Colon (tissue), 2 donors: ENCODE measurements around the gene TMEM131L.

Experiments
- FAIRE-seq: peaks from 2 replicates; lab custom pipeline; 2012; peaks lifted over from hg19 to GRCh38; lab: Jason Lieb, UNC
- donor health status: control.
- donor health status: control.

TMEM131L gene

DNA sequence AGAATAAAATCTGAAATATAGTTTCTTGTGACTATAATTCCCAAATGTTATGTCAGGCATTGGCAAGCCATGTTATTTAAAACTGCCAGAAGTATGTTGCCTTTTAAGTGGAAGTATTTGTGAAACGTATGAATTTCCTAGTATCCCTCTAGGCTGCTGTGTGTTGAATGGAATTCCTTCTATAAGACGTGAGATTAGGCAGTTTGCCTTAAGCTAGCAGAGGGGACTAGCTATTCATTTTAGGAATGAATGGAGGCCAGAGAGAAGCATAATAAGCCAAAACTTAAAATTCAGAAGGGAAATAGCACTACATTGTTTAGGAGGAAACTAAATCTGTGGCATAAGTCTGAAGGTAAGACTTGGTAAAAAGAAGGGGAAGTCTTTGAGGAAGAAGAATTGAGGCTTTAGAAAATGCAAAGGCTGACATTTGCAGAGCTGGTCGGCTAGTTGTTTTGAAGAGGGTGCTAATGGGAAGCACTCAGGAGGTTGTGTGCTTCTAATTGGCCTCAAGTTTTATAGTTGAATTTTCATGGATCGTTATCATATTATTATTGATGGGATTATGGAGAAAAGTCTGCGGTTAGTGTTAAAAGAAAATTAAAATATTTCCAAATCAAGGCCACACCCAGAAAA lies 57.1 kb downstream of the TMEM131L start:
- FAIRE-seq, result no peak

DNA sequence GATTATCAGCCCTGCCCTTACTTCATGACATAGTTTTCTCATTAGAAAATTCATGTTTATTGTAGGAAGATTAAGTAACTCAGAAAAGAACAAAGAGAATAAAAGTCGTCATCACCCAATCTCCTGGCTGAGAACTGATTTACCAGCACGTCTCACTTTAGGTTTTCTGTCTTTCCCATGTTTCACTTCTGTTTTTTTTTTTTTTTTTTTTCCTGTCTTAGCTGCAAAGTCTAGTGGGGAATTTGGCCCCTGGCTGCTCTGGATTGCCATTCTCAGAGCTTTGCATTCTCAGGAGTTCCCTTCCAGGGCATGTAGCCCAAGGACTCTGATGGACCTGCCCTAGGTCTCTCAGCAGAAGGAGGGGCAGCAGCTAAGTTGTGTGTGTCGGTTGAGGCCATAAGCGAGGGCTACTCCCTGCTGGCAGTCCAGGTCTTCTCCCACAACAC lies 57.8 kb downstream of the TMEM131L start:
- no peak for FAIRE-seq

DNA sequence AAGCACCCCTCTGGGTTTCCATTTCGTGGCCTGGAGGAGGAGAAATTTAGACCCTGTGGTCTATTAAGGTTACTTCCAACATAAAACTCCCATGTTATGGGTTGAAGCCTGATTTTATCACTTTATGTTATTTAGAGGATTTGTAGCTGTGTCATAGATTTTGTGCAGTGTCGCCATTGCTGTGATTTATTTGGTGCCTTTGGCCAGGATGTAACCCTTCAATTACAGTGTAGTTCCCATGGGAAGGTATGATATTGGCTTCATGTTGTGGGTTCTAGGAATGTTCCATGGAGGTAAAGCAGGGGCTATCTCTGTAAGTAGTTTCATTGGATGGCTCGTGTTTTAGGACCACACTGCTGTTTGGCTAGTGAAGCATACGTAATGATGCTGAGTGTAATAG lies 58.5 kb downstream of the TMEM131L start:
- FAIRE-seq, result no peak

DNA sequence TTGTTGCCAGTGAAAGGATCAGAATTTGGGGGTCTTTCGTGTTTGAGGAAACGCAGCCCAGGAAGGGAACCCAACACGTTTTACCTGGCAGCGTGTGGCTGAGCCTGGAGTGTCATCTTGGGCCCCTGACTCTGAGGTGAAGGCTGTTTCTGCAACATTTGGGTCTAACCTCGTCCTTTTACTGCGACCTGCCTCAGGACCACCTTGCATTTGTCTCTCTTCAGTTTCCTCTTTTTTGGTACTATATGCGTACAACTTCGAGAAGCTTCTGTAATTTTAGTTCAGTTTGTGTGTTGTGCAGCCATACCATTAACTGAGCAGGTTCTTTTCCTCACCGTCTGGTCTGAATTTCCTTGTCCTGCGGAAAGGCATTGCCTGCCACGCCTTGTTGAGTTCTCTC lies 61.5 kb downstream of the TMEM131L start:
- FAIRE-seq, result no peak

DNA sequence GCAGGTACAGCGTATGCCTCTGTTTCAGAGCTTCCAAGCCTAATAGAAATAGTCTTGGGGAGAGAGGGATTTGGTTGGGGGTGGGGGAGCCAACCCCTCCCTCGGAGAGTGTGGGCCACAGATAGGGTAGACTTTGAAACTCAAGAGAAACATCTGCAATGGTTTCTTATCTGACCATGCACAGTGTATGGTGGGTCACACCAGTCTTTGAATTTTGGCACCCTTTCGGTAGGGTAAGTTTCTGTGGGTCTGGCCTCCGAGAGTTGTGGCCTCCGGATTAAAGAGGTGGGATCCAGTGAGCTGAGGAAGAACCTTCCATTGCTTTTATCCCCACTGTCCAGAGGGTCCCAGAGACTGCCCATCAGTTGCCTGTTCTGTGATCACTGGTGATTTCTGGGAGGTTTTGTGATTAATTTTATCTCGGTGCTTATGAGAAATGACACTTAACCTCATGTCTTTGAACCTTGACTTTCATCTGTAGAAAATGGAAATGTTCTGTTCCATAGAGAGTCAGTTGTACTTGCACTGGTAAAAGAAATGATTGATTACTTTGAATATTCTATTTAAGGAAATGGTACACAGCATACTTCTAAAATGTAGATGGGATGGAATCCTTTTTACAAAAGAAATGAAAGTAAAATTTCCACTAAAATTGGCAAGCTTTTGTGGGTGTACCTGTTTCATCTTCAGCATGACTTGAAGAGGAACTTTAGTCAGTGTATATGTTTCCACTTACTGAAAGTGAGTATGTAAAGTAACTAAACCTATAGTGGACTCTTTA lies 62.7 kb downstream of the TMEM131L start:
- no peak for FAIRE-seq

DNA sequence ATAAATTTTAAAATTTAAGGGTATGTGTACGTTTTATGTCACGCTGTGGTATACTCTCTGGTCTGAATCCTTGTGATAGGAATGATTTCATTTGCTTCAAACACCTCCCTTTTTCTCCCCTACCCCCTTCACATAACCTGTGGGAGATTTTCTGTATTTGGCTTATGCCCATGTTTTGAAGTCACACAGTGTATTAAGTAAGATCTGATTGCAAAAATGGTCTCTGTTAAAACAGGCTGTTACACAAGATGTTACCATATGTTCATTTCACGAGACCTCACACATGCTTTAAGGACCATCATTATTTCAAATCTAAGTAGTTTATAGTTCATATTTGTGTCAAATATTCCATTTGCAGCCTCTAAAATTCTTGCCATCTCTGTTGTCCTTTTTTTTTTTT lies 63.5 kb downstream of the TMEM131L start:
- no peak for FAIRE-seq

DNA sequence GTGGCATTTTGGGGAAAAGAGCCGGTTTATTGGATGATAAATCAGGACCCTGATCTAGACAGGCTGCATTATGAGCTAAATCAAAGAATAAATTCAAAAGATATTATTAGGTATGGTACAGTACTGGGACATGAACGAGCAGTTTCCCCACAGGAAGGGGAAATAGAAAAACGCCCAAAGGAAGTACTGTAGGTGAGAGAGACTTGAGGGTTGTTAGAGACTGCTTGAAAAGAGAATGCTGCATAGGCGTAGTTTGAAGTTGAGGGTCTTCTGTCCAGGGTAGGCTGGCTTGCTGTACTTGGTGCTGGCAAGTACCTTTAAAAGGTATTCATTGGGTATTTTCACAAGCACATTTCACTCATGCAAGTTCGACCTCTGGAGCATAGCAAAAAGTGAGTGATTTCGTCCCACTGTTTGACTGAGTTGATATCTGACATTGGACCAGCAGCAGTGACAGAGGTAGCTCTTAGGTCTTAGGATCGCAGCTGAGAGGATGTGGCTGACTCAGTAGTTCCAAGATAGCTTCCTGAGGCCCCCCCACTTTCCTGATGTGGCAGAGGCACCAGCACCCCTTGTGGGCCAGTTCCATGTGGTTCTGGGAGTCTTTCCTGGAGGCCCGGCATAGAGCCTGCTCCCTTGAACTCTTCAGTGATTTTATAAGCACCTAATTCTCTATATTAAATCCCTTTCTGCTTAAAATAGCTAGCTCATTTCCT lies 64.3 kb downstream of the TMEM131L start:
- FAIRE-seq, result no peak

DNA sequence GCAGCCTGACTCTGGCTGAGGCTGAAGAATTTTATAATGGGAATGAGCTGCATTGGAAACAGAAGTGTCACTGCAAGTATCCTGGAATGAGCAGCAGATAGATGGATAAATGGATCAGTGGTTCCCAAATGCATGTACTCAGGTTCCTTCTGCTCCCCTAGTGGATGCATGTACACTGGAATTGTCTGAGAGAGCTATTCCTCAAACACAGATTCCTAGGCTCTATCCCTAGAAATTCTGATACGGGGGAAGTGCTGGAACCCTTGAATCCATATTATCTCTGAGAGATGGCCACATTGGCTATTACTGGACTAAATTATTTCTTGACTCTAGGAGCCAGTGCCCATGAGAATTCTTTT lies 64.8 kb downstream of the TMEM131L start:
- no peak for FAIRE-seq

DNA sequence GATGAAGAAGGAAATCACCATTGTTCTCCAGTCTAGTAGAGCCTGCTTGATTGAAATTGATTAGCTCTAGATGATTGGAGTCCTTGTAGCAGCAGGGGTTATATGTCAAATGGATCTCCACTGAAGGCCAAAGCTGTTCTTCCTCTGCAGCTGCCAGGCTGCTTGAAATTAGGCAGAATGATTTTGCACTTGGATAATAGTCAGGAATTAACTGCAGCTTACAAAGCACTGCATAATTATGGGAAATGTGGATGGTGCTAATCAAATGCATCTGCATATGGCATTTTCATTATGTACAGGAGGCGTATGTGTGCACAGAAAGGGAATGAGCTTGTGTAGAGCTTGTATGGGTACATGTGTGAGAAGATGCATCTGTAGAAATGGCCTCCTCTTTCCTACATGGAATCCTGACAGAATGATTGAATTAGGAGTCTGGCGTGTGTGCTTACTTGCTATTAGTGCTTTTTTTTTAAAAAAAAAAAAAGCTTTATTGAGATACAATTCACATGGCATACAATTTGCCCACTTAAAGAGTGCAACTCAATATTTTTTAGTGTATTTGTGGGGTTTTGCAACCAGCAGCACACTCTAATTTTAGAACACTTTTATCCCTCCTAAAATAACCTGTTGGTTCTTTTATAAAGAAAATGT lies 65.9 kb downstream of the TMEM131L start:
- FAIRE-seq, result no peak

DNA sequence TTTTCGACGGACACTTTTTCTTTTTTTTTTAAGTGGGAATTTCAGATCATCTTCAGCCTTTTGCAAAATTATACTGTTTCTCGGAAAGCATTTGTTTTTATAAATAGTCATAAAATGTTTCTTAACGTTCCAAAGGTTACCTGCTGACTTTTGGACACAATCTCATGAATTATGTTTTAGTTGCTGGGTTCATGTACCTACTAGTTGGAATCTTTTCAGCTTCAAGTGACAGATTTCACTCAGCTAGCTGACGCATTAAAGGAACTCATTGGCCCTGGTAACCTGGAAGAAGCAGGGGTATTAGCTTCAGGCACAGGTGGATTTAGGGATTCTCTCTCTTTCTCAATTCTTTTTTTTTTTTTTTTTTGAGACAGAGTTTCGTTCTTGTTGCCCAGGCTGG lies 66.5 kb downstream of the TMEM131L start:
- no peak for FAIRE-seq

DNA sequence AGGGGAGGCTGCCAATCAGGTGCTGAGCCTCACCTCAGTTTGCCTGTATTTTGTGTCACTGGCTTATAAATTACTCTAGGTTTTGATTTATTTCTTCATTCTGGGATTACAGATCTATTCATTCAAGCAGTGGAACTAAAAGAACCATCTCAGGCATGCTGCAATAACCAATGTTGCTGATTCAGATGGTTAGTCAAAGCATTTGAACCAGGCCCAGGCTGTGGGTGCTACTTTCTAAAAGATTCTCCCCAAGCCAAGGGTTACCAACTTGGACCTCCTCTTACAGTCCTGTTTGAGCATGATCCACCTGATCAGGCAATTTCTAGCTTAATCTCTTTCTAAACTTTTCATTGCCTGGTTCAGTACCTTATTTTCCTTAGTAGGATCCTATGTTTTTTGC lies 67.2 kb downstream of the TMEM131L start:
- no peak for FAIRE-seq

DNA sequence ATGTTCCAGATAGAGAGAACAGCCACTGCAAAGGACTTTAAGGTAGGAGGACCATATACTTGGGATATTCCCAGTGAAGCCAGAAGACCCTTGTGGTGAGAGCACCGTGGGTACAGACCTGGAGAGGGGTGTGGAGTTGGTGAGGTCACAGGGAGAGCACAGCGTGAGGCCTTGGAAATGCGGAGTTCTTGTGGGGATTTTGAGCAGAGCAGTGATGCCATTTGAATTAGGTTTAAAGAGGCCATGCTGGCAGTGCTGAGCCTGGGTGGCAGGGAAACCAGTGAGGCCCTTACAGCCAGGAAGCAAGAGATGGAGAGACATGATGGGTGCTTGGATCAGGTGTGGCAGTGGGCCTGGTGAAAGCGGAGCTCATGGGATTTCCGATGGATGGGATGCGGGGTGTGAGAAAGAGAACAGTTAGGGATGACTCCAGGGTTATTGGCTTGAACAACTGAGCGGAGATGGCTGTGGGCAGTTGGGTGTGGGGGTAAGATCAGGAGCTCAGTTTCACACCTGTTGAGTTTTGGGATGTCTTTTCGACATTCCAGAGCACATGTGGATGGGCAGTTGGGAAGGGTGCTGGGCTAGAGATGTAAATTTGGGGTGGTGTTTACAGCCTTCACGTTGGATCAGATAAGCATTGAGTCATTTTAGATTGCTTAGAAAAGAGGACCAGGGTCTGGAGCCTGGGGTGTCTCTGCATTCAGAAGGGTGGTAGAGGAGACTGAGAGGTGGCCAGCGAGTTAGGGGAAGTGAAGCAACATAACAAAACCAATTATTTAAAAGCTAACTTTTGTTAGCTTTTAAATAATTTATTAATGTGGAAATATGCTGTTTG lies 68.9 kb downstream of the TMEM131L start:
- no peak for FAIRE-seq

DNA sequence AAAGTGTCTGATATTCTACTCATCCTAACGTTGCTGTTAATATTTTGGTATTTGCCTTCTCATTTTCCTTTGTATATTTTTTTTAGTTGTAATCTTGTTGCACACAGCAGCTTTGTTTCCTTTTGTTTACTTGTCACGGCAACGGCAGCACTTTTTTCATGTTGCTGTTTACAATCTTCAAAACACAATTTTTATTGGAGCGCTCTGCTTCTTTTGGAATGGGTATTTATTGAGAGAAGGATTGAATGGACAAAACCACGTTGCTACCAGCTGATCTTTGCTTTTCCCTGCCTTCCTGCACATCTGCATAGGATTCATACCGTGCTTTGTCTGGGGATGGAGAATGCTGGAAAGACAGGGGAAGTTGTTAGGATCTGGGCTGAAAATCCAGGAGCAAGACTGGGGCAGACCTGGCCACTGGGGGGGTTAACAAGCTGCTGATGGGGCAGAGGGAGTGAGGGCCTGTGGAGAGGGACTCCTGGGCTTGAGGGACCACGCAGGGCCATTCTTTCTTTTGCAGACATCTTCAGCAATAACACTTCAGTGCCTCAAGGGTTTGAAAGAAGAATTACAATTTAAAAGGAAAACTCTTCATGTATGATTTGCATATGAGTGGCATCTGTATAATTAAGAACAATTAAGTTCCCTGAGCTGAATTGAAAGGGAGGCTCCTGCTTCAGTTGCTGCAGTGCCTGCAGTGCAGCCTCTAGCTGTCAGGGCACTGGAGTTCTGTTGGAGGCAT lies 69.8 kb downstream of the TMEM131L start:
- no peak for FAIRE-seq

DNA sequence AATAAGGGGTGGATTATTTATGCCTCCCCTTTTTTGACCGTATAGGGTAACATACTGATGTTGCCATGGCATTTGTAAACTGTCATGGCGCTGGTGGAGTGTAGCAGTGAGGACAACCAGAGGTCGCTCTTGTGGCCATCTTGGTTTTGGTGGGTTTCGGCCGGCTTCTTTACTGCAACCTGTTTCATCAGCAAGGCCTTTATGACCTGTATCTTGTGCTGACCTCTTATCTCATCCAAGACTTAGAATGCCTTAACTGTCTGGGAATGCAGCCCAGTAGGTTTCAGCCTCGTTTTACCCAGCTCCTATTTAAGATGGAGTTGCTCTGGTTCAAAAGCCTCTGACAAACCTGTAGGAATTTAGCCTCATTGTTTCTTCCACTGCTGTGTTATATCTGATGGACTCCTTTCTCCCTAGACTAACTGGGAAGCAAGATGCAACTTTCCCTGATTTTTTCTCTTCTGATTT lies 71.4 kb downstream of the TMEM131L start:
- FAIRE-seq, result no peak

DNA sequence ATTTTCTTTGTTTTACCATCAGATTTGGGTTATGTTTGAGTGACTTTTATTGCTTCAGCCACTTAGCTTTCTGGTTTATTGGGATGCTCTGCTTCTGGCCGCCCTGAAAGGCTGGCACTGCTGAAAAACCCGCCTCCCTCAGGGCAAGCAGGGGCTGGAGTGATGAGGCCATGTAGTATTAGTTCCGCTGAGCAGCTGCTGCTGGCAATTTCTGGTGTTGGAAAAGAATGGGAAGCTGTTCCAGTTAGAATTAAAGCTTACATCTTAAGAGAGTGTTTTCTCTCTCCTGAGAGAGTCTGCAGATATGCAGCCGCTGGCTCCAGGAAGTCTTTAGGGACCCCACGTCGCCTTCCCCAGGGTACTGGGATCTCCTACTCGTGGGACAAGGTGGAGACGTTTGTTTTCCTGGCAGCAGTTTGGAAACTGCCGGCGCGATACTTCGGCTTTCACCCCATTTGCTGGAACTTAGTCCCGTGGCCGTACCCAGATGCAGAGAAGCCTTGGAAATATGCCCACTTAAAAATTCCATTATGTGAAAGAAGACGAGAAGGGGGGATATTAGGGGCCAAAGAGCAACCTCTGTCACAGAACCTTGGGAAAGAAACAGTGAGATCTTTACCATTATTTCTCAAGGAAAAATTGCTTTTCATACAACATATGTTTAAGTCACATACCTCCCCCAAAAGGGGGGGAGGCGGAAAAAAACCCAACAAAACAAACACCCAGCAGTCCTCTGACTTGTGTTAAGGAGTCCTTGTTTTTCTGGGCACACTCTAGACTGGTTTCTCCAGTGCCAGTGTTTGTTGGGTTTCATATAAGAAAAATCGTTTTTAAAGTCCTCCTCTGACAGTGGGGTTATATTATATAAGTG lies 72.6 kb downstream of the TMEM131L start:
- FAIRE-seq, result no peak

DNA sequence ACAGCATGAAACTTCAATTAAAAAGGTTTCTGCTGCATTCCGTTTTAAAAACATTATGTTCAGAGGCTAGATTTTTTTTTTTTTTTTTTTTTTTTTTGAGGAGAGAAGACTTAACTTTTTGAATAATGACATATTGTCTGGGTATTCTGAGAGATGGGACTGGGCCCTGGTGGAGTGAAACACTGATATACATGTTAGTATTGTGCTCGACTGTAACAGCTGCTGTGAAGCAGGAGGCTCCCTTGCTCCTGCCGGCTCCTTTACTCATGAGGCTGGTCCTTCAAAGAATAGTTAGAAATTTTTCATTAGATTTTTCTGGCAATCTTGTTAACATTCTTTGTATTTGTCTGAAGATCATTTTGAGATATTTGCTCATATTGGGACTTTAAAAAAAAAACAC lies 73.3 kb downstream of the TMEM131L start:
- FAIRE-seq, result no peak

DNA sequence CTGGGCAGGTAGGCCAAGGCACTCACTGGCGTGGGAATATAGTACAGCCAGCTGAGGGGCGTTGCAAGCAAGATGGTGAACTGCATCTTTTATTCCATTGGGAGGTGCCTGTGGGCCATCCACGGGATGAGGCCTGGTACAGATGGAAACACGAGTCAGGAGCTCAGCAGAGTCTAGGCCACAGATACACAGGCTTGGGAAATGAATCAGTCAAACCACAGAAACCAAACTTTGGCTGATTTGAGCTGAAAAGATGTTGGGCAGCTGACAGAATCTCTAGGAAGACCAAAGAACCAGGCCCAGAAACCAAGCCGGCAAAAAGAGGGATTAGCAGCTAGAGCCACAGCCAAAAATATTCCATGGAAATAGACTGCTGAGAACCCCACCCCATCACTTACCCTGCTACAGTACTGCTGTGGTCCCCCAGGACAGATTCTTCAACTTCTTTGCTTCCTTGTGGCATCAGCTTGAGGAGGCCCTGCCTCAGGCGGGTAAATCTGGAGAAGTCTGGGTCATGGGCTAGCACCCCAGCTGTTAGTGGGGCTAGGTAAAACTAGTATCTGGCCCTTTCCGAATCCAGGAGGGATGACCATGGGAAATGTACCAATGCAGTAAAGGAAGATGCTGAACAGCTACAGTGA lies 75.4 kb downstream of the TMEM131L start:
- no peak for FAIRE-seq

DNA sequence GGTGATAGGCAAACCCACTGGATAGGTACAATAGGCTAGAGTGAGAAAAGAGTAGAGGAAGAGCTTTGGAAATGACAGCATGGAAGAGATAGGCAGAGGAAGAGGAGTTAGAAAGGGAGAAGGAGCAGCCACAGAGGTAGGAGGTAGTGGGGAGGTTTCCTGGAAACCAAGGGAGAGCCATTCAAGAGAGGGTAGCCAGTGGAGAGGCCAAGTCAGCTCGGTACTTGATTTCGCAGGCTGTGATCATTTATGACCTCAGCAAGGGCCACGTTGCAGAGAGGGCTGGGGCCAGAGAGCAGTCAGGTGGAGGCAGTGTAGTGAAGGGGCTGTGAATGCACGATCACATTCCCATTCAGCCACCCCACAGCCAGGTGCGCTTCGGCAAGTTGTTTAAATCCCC lies 76.0 kb downstream of the TMEM131L start:
- FAIRE-seq, result no peak

DNA sequence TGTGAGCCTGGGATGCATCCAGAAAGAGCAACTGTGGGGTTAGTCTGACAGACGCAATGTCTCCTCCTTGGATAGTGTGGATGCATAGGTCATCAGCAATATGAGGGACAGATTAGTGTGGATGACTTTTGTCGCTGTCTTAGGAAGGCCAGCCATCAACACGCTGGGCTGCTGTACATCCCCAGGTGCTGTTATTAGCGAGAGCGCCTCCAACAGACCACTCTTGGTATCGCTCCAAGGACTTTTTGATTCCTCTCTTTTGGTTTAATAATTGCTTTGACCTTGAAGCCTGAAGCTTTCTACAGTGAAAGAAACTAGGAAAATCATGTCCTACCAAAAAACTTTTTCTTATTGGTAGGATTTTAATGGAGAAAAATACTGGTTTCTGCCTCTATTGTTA lies 76.7 kb downstream of the TMEM131L start:
- FAIRE-seq, result no peak

DNA sequence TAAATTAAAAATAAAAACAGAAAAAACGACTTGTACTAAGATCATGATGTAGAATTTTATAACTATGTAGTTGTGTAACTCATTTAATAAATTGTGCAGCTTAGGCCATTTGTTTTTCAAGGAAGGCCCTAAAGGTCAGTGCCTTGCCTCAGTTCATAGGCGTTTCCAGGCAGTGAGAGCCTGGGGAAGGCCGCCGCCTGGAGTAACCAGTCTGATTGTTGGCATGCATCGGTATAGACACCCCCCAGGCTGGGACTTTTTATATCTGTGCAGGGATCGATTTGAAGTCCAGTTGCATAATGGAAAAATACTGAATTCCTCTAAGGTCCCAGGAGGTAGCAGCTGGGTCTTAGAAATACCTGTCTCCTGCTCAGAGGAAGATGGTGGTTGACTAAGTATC lies 77.2 kb downstream of the TMEM131L start:
- no peak for FAIRE-seq
